Thymus (tissue), 11 donors: ENCODE measurements around the gene CXCL8. TPM values are rescaled to one million over a fixed set of nuclear protein-coding genes. Genes with fewer than 3 reads are reported as not detected.

Experiments
- DNase-seq, 9 donors: peaks; one replicate each; pipeline ENCODE4 v3.0.0-alpha.2; 2013; ENCODE audit warnings: low spot score in 9 of 9, low read depth in 6 of 9, missing footprints in 1 of 9
- H3K27ac ChIP-seq, 2 donors: one replicate each; pipeline ENCODE4 v1.5.1; 2013; ENCODE audit warnings: control low read depth in 1 of 2, low read depth in 1 of 2, low read length in 1 of 2, mild to moderate bottlenecking in 1 of 2, moderate library complexity in 1 of 2
- H3K27me3 ChIP-seq, 2 donors: one replicate each; pipeline ENCODE4 v1.5.1; 2013; ENCODE audit warnings: low read length in 1 of 2; ENCODE audit not compliant: control insufficient read depth in 2 of 2, insufficient read depth in 1 of 2
- H3K36me3 ChIP-seq, 2 donors: one replicate each; pipeline ENCODE4 v1.5.1; 2013; ENCODE audit warnings: low read length in 1 of 2, mild to moderate bottlenecking in 1 of 2, moderate library complexity in 1 of 2; ENCODE audit not compliant: control insufficient read depth in 2 of 2, insufficient read depth in 2 of 2
- H3K4me1 ChIP-seq, 2 donors: one replicate each; pipeline ENCODE4 v1.5.1; 2013; ENCODE audit warnings: low read length in 2 of 2; ENCODE audit not compliant: control insufficient read depth in 2 of 2, insufficient read depth in 2 of 2
- H3K4me3 ChIP-seq, 2 donors: one replicate each; pipeline ENCODE4 v1.5.1; 2013; ENCODE audit warnings: low read length in 2 of 2, control low read depth in 1 of 2, mild to moderate bottlenecking in 1 of 2
- H3K9me3 ChIP-seq, 2 donors: one replicate each; pipeline ENCODE4 v1.5.1; 2013; ENCODE audit warnings: low read length in 1 of 2, mild to moderate bottlenecking in 1 of 2; ENCODE audit not compliant: control insufficient read depth in 2 of 2, insufficient read depth in 1 of 2
- WGBS: extraction: QIAGEN DNeasy Blood & Tissue Kit; methylation state at CpG from one replicate; pipeline ENCODE4 v1.1.7; 2013; 5-methylcytosine and 5-hydroxymethylcytosine counted together
- polyA plus RNA-seq: library from polyadenylated mRNA; stranded (reverse); fragments of 200-250 nt; gene quantifications from one replicate; pipeline ENCODE4 v1.2.3, GENCODE V29; 2013
- total RNA-seq: library from RNA; stranded (reverse); fragments of 120-200 nt; gene quantifications from one replicate; pipeline ENCODE4 v1.2.4, GENCODE V29; 2013
- donor health status: healthy.

The CXCL8 gene
- total and polyA plus RNA-seq, 2 donors, result 3.7 to 11.0 TPM

- DNase-seq, result no peak
- no peaks in the 10 kb centered on the region for H3K4me1 ChIP-seq
- H3K36me3 ChIP-seq, result no peaks in the 10 kb centered on the region
- H3K27me3 ChIP-seq, result no peaks in the 10 kb centered on the region
- 85% methylated on average over 2 of the region's 2 CpGs for WGBS
- H3K9me3 ChIP-seq, result no peaks in the 10 kb centered on the region
- no peak overlapping the region for H3K27ac ChIP-seq
- H3K4me3 ChIP-seq, result no peak overlapping the region
Observed at GRCh38 chr4:73751166-73751565, 10.8 kb downstream of the CXCL8 start.

- DNase-seq, result no peak
- Histone ChIP-seq H3K4me1 (no peaks in the 10 kb centered on the region), H3K4me3 (no peak overlapping the region), H3K27ac (no peak overlapping the region), H3K36me3 (no peaks in the 10 kb centered on the region), H3K27me3 (no peaks in the 10 kb centered on the region), H3K9me3 (no peaks in the 10 kb centered on the region)
- WGBS, result 100% methylated on average over 1 of the region's 1 CpG
Observed at GRCh38 chr4:73751830-73752229, 11.5 kb downstream of the CXCL8 start.

GRCh38 chr4:73752424-73752823, 12.1 kb downstream of the CXCL8 start:
- Histone ChIP-seq H3K4me3 (no peak overlapping the region), H3K9me3 (no peaks in the 10 kb centered on the region), H3K36me3 (no peaks in the 10 kb centered on the region), H3K27ac (no peak overlapping the region), H3K27me3 (no peaks in the 10 kb centered on the region), H3K4me1 (no peaks in the 10 kb centered on the region)
- 96% methylated on average over 3 of the region's 3 CpGs for WGBS
- no peak for DNase-seq

- Histone ChIP-seq H3K4me3 (no peak overlapping the region), H3K4me1 (no peaks in the 10 kb centered on the region), H3K9me3 (no peaks in the 10 kb centered on the region), H3K27me3 (no peaks in the 10 kb centered on the region), H3K36me3 (no peaks in the 10 kb centered on the region), H3K27ac (no peak overlapping the region)
- DNase-seq, result no peak
- WGBS, result 98% methylated on average over 1 of the region's 1 CpG
Observed at GRCh38 chr4:73753215-73753614, 12.8 kb downstream of the CXCL8 start.

- no peaks in the 10 kb centered on the region for H3K36me3 ChIP-seq
- H3K4me3 ChIP-seq, result no peak overlapping the region
- no peak overlapping the region for H3K27ac ChIP-seq
- no peaks in the 10 kb centered on the region for H3K4me1 ChIP-seq
- no peaks in the 10 kb centered on the region for H3K9me3 ChIP-seq
- H3K27me3 ChIP-seq, result no peaks in the 10 kb centered on the region
- DNase-seq, result no peak
Observed at GRCh38 chr4:73754934-73755333, 14.6 kb downstream of the CXCL8 start.

- no peaks in the 10 kb centered on the region for H3K27me3 ChIP-seq
- no peaks in the 10 kb centered on the region for H3K9me3 ChIP-seq
- H3K27ac ChIP-seq, result no peak overlapping the region
- H3K36me3 ChIP-seq, result no peaks in the 10 kb centered on the region
- H3K4me3 ChIP-seq, result no peak overlapping the region
- 94% methylated on average over 2 of the region's 2 CpGs for WGBS
- DNase-seq, result no peak
- H3K4me1 ChIP-seq, result no peaks in the 10 kb centered on the region
Observed at GRCh38 chr4:73759357-73759756, 19.0 kb downstream of the CXCL8 start.

GRCh38 chr4:73761856-73762255, 21.5 kb downstream of the CXCL8 start:
- Histone ChIP-seq H3K4me3 (no peak overlapping the region), H3K36me3 (no peaks in the 10 kb centered on the region), H3K9me3 (no peaks in the 10 kb centered on the region), H3K27ac (no peak overlapping the region), H3K27me3 (no peaks in the 10 kb centered on the region), H3K4me1 (no peaks in the 10 kb centered on the region)
- WGBS, result 99% methylated on average over 1 of the region's 1 CpG
- DNase-seq, result no peak

GRCh38 chr4:73762409-73762808, 22.0 kb downstream of the CXCL8 start:
- Histone ChIP-seq H3K36me3 (no peaks in the 10 kb centered on the region), H3K27me3 (no peaks in the 10 kb centered on the region), H3K4me1 (no peaks in the 10 kb centered on the region), H3K9me3 (no peaks in the 10 kb centered on the region), H3K27ac (no peak overlapping the region), H3K4me3 (no peak overlapping the region)
- WGBS, result 27% methylated on average over 7 of the region's 7 CpGs
- DNase-seq, result peak in 1 of 9 donors; percentile 10

GRCh38 chr4:73763877-73764276, 23.5 kb downstream of the CXCL8 start:
- Histone ChIP-seq H3K27me3 (no peaks in the 10 kb centered on the region), H3K4me3 (no peak overlapping the region), H3K9me3 (no peaks in the 10 kb centered on the region), H3K4me1 (no peaks in the 10 kb centered on the region), H3K36me3 (no peaks in the 10 kb centered on the region), H3K27ac (no peak overlapping the region)
- DNase-seq, result no peak
- WGBS, result 98% methylated on average over 6 of the region's 6 CpGs

- no peak for DNase-seq
- Histone ChIP-seq H3K36me3 (no peaks in the 10 kb centered on the region), H3K9me3 (no peaks in the 10 kb centered on the region), H3K27me3 (no peaks in the 10 kb centered on the region), H3K27ac (no peak overlapping the region), H3K4me1 (no peaks in the 10 kb centered on the region), H3K4me3 (no peak overlapping the region)
- 98% methylated on average over 4 of the region's 4 CpGs for WGBS
Observed at GRCh38 chr4:73764513-73764912, 24.1 kb downstream of the CXCL8 start.
